GM21381 (cell line): ENCODE results near the gene LYZL1.
"Not testable (repeated sequence)": the region's sequence is repeated elsewhere in the genome, so short reads cannot be mapped to it uniquely, and the experiment has no call there.

Source experiments
- ATAC-seq: cut with Tn5 transposase; IDR thresholded peaks from one replicate; pipeline ENCODE4 v1.9.1; 2021; ENCODE audit warnings: mild to moderate bottlenecking, moderate library complexity; ENCODE audit not compliant: unreplicated experiment

Gene LYZL1

DNA sequence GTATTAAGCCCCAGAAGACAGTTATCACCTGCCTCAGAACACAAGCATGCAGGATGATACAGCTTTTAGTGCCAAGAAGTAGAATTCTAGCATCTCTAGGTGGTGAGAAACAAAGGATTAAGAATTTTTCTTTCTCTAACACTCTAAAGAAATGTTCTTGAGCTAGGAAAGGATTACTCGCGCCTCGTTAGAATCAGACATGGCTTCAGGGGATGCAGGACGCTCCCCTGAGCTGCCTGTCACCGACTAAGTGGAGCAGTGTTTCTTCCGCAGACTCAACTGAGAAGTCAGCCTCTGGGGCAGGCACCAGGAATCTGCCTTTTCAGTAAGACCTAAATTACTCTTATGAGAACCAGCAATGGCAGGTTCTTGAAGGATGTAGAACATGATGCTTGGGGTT is at the start of gene LYZL1:
TSS of gene LYZL1 (plus strand) at position 165 of the 400 bp plus-strand sequence. CDS start 2,798 bp downstream, outside the sequence.
- not testable (repeated sequence) for ATAC-seq

DNA sequence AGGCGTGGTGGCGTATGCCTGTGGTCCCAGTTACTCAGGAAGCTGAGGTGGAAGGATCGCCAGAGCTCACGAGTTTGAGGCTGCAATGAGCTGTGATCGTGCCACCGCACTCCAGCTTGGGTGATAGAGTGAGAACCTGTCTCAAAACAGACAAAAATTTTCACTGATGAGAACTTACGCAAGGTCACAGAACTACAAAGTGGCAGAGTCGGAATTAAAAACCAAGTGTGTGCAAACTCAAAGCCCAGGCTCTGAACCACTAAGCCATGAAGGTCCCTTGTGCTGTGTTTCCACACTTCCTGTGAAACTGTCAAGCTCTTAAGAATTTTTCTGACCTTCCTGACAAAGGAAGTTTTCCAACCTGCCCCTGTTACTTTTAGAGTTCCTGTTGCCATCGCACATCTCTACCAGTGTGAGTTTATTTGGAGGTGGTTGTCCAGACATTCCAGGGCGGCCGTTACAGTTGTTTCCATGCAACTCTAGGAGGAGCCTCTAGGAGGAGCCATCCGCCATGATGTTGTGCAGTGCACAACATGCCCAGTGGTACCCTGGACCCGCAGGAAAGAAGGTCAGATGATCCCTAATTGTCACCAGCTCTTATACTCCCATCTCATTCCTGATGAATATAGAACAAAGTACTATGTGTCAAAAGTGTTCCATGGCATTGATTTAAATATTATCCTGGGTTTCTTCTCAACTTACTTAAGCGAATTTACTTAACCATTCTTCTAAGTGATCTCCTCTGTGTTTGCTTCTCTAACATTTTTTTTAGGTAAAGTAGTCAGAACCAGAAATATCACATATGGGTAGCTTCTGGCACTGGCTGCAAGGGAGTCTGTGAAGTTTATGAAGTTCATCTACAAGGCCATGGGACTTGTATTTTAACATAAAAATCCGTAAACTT is 49.0 kb upstream of the LYZL1 start:
- no peak for ATAC-seq

DNA sequence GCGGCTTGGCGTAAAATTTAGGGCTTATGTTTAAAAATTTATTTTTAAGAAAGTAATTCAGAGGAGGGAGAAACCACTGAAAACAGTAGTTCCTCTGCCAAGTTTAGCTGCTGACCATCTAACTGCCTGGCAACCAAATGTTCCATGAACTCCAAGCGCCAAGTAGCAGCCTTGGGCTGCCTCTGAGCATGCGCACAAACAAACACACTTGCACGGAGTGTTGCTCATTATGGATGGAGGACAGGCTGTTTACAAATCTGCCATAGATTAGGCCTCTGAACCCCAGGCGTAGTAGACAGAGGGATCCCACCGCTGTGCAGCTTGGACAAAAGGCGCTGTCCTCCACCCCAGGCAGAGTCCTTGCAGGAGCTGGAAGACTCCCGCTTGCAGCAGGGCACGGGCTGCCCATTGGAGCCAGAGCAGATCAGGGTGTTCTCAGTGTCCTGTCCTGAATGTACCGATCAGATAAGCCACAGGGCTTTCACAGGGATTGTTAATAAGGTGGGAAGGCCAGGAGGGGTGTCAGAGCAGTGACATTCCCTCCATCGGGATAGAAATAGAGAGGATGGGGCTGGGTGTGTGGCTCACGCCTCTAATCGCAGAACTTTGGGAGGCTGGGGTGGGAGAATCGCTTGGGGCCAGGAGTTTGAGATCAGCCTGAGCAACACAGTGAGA is 47.7 kb upstream of the LYZL1 start:
- no peak for ATAC-seq

GRCh38 chr10:29241925-29242324 is 46.9 kb upstream of the LYZL1 start:
- no peak for ATAC-seq

GRCh38 chr10:29243066-29243465 is 45.8 kb upstream of the LYZL1 start:
- no peak for ATAC-seq

DNA sequence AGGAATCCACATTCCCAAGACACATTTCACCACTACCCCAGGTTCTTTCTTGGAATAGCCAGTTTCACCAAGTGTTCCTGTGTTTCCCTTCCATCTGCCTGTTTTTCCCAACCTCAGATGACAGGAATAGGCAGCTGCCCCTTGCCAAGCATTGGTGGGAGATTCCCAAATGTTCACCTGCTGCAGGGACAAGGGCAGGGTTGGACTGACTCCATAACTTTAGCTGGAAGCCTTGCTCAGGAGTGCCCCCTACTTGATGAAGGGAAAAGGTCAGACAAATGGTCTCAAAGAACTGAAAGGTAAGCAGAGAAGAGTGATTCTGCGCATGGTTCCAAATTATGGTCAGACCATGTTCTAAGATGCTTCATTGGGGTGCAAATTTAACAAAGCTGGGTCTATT is 45.1 kb upstream of the LYZL1 start:
- ATAC-seq, result no peak

DNA sequence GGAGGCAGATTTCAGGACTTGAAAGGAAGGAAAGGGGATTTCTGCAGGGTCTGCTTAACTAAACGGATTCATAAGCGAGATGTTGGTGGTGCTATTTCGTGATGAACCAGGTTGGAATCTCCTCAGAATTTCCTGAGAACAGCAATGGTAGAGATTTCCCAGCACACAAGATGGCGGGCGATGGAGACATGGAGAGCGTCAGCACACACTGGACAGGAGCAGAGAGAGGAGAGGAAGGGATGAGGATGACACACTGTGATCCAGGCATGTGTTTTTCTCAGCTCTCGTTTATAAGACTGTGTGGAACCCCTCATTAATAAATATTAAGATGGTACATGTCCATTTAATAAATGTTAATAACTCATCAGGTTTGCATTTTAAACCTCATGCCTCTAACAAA is 43.9 kb upstream of the LYZL1 start:
- no peak for ATAC-seq

- no peak for ATAC-seq
Observed at GRCh38 chr10:29245476-29245875, 43.4 kb upstream of the LYZL1 start.

DNA sequence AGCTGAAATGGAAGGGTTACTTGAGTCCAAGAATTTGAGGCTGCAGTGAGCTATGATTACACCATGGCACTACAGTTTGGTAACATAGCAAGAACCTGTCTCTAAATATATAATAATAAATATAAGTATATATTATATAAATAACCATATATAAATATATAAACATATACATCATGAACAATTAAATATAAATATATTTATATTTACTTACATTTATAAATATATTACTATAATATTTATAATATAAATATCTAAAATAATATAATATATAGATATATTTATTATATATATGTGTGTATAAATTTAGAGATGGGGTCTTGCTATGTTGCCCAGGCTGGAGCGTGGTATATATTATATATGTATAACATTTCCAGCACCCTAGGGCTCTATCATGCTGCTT is 42.4 kb upstream of the LYZL1 start:
- no peak for ATAC-seq

DNA sequence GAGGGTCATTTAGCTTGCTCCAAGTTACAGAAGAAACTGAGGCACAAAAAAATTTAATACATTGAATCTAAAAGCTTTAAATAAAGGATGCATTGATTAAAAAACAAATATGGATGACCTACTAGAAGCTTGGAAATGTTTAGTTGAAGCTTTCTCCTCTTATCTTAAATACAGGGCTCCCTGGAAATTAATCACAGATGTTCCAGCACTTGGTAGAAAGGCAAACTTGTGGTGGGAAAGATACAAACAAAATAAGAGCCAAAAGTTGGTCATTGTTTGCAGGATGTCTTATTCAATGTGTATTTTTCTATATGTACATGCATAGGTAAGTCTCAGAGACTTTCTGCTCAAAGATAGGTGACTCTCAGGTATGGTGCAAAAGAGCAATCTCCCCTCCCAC is 40.7 kb upstream of the LYZL1 start:
- ATAC-seq, result no peak

DNA sequence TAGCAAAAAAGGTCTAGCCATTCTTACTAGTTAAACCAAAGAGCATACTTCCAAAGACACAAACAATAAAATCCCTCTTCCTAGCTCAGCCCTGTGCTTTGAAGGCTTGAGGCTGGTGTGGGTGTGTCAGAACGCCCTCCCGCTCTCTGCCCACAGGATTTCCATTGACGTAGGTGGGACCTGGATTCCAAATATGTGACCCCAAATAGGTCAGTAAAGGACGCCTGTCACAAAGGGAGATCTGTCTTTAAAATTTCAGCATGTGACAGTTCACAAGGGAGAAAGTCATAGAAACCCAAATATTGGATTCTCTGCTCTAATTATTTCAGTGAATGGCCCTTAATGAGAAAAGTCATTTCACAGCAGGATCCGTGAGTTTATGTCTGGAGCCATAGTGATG is 39.9 kb upstream of the LYZL1 start:
- ATAC-seq, result no peak

DNA sequence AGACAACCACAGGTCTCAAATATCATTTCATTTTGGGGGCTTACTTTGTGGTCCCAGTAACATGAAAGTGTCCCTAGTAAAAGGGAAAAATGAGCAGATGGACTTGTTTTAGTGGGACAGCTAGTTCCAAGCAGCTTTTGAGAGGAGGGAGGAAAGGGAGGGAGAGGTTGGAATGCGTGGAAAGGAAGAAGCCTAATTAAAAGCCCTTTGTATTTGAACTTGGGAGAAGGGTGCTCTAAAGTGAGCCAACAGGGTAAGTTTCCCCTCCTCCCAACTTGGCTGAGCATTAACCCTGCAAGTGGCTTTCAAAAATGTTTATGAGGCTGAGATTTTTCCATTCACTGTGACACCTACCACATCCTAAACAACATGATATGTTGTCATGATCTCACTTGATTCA is 38.8 kb upstream of the LYZL1 start:
- no peak for ATAC-seq

DNA sequence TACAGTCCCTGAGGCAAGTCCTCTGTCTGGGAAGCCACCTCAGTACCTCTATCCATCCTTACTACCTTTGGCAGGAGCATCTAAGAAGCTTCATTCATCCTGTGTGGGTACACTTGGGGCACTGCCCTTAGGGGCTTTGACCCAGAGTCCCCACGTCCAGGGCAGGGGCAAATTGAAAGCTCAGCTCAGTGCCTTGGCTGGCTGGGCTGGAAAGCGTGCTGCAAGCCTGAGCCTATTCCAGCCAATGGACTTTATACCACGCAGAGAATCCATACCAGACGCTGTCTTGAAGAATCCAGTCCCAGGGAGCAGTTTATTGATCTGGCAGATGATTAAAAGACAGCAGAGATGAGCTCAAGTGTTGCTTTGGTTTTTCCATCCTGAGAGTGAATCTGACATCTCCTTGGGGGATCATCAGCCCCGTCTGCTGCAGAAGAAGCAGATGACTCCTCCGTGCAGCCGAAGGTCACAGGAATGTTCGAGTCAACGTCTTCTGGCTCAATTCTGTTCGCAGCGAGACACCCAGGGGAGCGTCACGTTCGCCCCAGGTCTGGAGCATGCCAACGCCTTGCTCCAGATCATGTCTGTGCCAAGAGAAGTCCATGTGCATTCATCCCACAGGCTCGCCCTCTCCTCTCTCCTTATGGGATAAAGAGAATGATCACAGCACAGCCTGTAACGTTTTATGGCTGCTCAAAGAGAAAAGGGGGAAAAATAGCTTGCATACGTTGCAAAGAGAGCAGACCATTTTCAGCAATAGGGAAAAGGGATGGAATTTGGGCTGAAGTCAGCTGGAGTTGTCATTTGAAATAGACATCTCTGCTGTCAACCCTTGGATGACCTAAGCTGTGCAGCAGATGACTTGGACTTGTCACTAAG is 35.8 kb upstream of the LYZL1 start:
- ATAC-seq, result no peak

- ATAC-seq, result no peak
Observed at GRCh38 chr10:29253690-29254029, 35.2 kb upstream of the LYZL1 start.

DNA sequence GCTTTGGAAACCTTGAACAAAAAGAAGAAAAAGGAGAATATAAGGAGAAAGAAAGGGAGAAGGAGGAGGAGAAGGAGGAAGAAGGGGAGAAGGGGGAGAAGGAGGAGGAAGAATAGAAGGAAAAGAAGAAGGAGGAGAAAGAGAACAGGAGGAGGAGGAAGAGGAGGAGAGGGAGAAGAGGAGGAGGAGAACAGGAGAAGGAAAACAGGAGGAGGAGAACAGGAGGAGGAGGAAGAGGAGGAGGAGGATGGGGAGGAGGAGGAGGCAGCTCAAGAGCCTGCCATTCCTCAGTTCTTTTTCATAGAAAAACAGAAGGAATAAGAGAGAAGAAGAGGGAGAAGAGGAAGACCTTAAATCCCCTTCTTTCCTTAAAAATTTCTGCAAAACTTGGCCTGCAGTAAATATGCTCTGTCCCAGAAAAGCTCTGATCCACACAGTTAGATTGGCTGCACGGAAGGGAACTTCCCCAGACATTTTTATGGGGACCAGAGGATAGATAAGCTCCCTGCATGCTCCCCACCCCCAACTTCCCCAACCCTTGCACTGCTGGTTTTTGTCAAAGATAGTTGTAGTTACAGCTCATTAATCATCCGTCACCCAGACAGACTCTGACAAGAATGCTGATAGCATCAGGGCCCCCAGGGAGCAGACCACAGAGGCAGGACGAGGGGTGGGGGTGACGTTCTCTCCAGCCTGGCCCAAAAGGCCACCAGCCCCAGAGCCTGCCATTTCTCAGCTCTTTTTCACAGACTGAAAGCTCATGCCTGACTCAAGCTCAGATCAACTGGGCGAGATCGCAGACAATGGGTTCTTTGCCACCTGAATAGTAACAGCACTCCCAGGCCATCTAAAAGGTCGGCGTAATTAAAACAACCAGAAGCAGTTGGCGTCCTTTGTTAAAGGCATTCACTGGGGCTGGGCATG is 34.5 kb upstream of the LYZL1 start:
- ATAC-seq, result no peak

- no peak for ATAC-seq
Observed at GRCh38 chr10:29255104-29255503, 33.8 kb upstream of the LYZL1 start.

GRCh38 chr10:29256019-29256418 is 32.9 kb upstream of the LYZL1 start:
- no peak for ATAC-seq

DNA sequence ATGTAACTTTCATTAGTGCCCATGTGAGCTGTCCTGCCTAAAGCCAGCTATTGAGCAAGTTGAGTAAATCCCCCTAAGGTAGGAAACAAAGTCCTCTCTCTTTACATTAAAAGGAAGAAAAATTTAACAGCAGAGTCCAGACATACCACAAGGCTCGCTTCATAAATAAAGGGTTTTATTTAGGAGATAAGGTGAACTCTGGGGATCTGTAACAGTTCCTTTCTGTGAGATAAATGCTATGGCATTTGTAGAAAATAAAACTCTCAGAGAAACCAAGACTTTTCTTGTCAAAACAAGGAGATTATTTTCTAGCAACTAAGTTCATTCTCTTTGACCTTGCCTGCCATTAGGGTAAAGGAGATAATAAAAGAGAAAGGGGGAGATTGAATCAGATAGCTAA is 32.3 kb upstream of the LYZL1 start:
- no peak for ATAC-seq

- ATAC-seq, result no peak
Observed at GRCh38 chr10:29257106-29257783, 31.6 kb upstream of the LYZL1 start.

DNA sequence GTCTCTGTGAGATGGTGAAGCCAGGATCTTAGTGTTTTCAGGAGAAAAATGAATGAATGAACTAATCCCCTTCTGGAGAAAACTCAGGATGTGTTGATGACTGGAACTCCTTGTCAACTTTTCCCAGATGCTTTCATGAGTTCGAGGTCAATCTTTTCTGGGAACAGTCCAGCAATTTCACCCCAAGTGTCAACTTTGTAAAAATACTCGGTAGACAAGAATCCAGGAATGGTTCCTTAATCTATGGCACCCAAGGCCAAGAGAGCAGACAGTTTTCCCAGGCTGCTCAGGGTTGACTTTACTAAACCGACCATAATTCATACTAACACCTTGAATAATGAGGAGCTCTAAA is 31.1 kb upstream of the LYZL1 start:
- no peak for ATAC-seq
